IPS-18c (cell line): ENCODE measurements around the gene SLC4A7.
"Not testable (repeated sequence)": the region's sequence is repeated elsewhere in the genome, so short reads cannot be mapped to it uniquely, and the experiment has no call there.

ENCODE experiments used
- H3K4me3 ChIP-seq: 2 replicates; pipeline ENCODE4 v1.7.0; 2013; ENCODE audit warnings: low read depth, mild to moderate bottlenecking, low read length, moderate library complexity; ENCODE audit not compliant: insufficient read depth
- H3K9me3 ChIP-seq: one replicate; pipeline ENCODE4 v1.6.1; 2013; ENCODE audit warnings: mild to moderate bottlenecking, low read length, moderate library complexity; ENCODE audit not compliant: control insufficient read depth, insufficient read depth

The SLC4A7 gene

GRCh38 chr3:27454461-27454860, 29.7 kb downstream of the SLC4A7 start:
- H3K9me3 ChIP-seq: no peaks in the 10 kb centered on the region

GRCh38 chr3:27452368-27453090, 31.7 kb downstream of the SLC4A7 start:
- Histone ChIP-seq H3K9me3 (no peaks in the 10 kb centered on the region), H3K4me3 (no peak overlapping the region)

More at GRCh38 chr3:27454461-27454860, 29.7 kb downstream of the SLC4A7 start:
- no peak overlapping the region for H3K4me3 ChIP-seq

DNA sequence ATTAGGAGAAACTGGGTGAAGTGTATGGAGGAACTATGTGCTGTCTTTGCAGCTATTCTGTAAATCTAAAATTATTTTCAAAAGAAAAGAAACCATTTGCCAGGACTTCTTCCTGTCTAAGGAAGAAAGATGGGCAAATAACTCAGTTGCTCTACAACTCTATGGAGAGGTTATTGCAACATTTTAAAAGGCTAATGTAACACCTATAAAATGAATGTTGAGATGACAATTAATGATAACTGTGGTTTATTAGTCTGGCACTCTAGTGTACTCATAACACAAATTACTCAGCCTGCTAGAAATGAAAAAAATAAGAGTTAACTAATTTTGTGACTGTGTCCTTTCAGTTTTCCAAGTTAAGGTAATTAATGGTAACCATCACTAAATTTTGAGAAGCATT, 32.3 kb downstream of the SLC4A7 start:
- no peak overlapping the region for H3K4me3 ChIP-seq
- H3K9me3 ChIP-seq: no peaks in the 10 kb centered on the region

GRCh38 chr3:27451251-27451650, 32.9 kb downstream of the SLC4A7 start:
- Histone ChIP-seq H3K9me3 (no peaks in the 10 kb centered on the region), H3K4me3 (no peak overlapping the region)

GRCh38 chr3:27449530-27450150, 34.5 kb downstream of the SLC4A7 start:
- Histone ChIP-seq H3K4me3 (no peak overlapping the region), H3K9me3 (no peaks in the 10 kb centered on the region)

GRCh38 chr3:27442995-27443394, 41.2 kb downstream of the SLC4A7 start:
- not testable (repeated sequence) for H3K4me3 ChIP-seq, H3K9me3 ChIP-seq

DNA sequence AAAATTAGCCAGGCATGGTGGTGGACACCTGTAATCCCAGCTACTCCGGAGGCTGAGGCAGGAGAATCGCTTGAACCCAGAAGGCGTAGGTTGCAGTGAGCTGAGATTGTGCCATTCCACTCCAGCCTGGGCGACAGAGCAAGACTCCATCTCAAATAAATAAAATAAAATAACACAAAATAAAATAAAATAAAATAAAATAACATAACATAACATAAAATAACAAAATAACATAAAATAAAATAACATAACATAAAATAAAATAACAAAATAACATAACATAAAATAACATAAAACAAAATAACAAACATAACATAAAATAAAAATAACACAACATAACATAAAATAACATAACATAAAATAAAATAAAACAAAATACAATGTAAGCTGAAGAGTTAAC, 45.8 kb downstream of the SLC4A7 start:
- H3K9me3 ChIP-seq, H3K4me3 ChIP-seq: not testable (repeated sequence)

- H3K4me3 ChIP-seq: no peak overlapping the region
- H3K9me3 ChIP-seq: no peaks in the 10 kb centered on the region
Measured at GRCh38 chr3:27431116-27431515, 53.1 kb downstream of the SLC4A7 start.

DNA sequence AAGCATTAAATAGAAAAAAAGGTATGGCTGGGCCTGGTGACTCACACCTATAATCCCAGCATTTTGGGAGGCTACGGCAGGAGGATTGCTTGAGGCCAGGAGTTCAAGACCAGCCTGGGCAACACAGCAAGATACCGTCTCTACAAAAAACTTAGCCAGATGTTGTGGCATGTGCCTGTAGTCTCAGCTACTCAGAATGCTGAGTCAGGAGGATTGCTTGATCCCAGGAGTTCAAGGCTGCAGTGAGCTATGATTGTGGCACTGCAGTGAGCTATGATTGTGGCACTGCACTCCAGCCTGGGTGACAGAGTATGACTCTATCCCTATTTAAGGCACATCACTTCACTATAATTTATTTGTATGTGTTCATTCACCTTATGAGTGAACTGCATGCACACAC, 54.3 kb downstream of the SLC4A7 start:
- H3K9me3 ChIP-seq: no peaks in the 10 kb centered on the region
- H3K4me3 ChIP-seq: no peak overlapping the region

- Histone ChIP-seq H3K4me3 (no peak overlapping the region), H3K9me3 (no peaks in the 10 kb centered on the region)
Measured at GRCh38 chr3:27428446-27428845, 55.7 kb downstream of the SLC4A7 start.

DNA sequence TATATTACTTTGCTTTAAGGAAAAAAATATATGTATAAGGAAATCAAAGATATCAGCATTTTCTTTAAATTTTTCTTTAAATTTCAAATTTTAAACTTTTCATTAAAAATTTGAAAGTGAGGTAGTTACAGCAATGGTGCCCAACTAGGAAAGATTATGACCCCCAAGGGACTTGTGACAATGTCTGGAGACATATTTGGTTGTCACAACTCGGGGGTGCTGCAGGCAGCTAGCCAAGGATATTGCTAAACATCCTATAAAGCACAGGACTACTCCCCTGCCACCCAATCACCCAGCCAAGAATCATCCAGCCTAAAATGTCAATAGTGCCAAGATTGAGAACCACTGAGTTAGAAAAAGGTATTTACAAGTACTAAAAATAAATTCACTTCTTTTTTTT, 57.3 kb downstream of the SLC4A7 start:
- no peak overlapping the region for H3K4me3 ChIP-seq
- H3K9me3 ChIP-seq: no peaks in the 10 kb centered on the region

DNA sequence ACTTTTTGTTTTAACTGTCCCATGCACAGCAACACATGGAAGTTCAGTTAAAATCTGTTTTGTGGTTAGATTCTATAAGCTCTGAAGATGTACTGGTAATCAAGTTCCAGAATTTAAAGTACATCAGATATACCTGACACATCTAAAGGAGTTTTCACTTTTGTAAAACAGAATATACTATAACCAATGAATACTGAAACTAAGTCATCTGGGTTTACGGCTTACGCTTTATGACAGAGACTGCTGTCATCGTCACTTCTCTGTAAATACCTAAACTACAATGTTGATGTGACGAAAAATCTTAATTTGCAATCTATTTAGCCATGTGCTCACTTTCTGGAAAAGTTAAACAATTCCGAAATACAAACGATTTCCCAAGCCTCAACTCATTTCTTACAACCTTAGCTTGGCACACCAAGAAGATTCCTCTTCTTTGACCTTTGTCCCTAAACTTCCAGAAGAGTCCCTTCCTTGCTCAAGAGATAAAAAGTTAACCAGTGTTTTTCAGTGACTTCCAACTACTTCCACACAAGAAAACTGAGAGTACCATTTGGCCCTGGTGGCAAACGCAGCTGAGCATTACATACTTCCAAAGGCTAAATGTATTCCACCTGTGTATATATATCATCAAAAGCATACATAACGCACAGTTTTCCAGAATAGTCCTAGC, 58.2 kb downstream of the SLC4A7 start:
- no peak overlapping the region for H3K4me3 ChIP-seq
- H3K9me3 ChIP-seq: no peaks in the 10 kb centered on the region

- not testable (repeated sequence) for H3K9me3 ChIP-seq, H3K4me3 ChIP-seq
Measured at GRCh38 chr3:27424812-27425521, 59.2 kb downstream of the SLC4A7 start.

DNA sequence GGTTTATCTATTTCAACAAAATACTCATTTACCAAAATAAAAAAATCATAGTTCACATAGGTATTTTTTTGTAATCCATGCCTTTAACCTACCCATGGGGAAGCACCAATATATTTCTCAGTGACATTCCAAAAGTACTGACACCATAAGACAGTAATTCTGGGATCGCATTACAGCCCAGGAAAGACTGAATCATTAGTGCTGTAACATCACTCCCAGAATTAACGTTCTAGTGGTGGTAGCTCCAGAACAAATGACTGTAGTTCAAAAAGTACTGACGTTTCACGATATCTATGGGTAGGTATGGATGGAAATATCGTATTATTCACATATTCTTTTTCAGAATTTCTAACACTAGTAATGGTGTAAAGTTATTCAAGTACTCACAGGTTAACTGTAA, 60.7 kb downstream of the SLC4A7 start:
- Histone ChIP-seq H3K9me3 (no peaks in the 10 kb centered on the region), H3K4me3 (no peak overlapping the region)

DNA sequence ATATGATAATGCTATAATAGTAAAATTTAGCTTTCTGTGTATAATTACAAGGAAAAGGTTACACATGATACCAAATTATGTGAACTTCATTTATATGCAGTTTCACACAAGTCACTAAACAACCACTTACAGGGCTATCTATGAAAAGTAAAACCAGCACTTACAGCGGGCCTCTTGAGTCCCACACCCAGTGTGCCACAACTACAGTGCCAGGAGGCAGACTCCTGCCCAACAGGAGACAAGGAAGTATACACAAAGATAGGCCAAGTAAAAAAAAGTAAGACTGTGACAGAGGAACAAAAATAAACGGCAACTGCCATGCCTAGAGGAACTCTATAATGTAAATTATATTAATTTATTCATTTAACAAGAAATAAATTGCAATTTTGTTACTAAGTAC, 61.6 kb downstream of the SLC4A7 start:
- no peak overlapping the region for H3K4me3 ChIP-seq
- no peaks in the 10 kb centered on the region for H3K9me3 ChIP-seq

GRCh38 chr3:27415202-27415601, 69.0 kb downstream of the SLC4A7 start:
- no peaks in the 10 kb centered on the region for H3K9me3 ChIP-seq

DNA sequence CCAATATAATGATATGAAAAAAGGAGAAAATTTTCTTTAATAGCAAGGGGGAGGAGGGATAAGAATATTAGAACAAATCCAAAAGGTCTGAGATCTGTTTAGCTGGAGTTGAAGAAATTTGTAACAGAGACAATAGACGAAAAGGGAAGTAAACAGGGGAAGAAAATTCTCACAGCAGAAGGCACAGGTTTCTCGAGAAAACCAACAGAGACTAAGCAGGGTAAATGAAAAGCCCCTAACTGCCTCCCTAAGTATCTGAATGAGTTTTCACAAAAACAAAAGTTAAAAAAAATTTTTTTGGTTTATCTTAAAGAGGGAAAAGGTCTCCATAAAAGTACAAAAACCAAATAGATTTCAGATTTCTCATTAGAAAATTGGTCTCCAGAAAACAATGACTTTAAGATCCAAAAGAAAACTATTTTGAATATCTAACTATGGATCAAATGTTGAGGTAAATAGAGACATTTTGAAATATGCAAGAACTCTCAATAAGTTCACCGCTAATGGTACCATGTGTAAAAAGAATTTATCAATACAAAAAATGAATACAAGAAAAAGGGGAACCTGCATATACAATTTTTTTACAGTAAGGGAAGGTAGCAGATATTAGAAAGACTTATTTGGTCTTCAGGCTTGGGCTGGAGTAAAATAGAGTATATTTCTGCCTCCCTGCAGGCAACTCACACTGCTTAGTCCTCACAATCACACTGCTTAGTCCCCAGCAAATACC, 91.1 kb downstream of the SLC4A7 start:
- Histone ChIP-seq H3K9me3 (no peaks in the 10 kb centered on the region), H3K4me3 (no peak overlapping the region)

More at GRCh38 chr3:27415202-27415601, 69.0 kb downstream of the SLC4A7 start:
- no peak overlapping the region for H3K4me3 ChIP-seq
